A549 treated with dexamethasone at 1 μM for 4 hours (cell line): ENCODE measurements around the gene SPP1. TPM values are rescaled to one million over a fixed set of nuclear protein-coding genes. Genes with fewer than 3 reads are reported as not detected.

ENCODE experiments used
- total RNA-seq: library from RNA; stranded (reverse); fragments of 200-300 nt; extraction: Qiagen RNA extraction; gene quantifications from 5 replicates; pipeline ENCODE4 v1.2.3, GENCODE V29; 2022

Gene SPP1
- total RNA-seq = 145 to 200 TPM (median 167 TPM) in 5 replicates

DNA sequence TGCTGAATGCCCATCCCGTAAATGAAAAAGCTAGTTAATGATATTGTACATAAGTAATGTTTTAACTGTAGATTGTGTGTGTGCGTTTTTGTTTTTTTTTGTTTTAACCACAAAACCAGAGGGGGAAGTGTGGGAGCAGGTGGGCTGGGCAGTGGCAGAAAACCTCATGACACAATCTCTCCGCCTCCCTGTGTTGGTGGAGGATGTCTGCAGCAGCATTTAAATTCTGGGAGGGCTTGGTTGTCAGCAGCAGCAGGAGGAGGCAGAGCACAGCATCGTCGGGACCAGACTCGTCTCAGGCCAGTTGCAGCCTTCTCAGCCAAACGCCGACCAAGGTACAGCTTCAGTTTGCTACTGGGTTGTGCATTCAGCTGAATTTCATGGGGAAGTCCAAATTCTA lies at the start of gene SPP1:
Gene SPP1 (plus strand): TSS at position 249 of the 400 bp plus-strand sequence. CDS start 1,182 bp downstream, outside the sequence.

DNA sequence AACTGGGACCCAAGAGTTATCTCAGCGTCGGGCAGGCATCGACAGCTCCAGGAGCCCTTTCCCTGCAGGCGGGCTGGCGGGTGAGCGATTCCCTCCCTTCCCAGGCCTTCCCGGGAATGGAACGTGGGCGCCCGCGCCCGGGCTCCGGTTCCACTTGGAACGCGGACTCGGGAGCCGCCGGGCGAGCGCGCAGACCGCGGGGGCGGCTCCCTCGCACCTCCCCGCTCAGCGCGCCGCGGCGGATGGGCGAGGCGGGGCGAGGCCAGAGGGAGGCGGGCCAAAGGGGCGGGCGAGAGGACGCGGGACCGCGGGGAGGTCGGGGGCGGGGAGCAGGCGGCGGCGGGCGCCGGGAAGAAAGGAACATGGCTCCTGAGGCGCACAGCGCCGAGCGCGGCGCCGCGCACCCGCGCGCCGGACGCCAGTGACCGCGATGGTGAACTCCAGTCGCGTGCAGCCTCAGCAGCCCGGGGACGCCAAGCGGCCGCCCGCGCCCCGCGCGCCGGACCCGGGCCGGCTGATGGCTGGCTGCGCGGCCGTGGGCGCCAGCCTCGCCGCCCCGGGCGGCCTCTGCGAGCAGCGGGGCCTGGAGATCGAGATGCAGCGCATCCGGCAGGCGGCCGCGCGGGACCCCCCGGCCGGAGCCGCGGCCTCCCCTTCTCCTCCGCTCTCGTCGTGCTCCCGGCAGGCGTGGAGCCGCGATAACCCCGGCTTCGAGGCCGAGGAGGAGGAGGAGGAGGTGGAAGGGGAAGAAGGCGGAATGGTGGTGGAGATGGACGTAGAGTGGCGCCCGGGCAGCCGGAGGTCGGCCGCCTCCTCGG lies 32.0 kb downstream of the SPP1 start, which contains the start of gene PKD2:
Gene PKD2 (plus strand): TSS at position 332 of the 818 bp plus-strand sequence. CDS start 99 bp downstream, at position 431.

Other genes starting within 250 kb of the SPP1 start
- gene IBSP, start 176.2 kb upstream of the SPP1 start, total RNA-seq = not detected in 5 replicates
- gene MEPE, start 142.7 kb upstream of the SPP1 start, total RNA-seq = not detected in 5 replicates
- 15.4 to 24.5 TPM (median 23.8 TPM) in 5 replicates for gene PKD2, start 31.9 kb downstream of the SPP1 start, total RNA-seq
- 15.2 to 18.9 TPM (median 18.6 TPM) in 5 replicates for gene ABCG2, start 182.9 kb downstream of the SPP1 start, total RNA-seq